Measurements from ENCODE around the gene NOTCH1. TPM values are rescaled to one million over a fixed set of nuclear protein-coding genes. Genes with fewer than 3 reads are reported as not detected.

The NOTCH1 gene
- total RNA-seq, 1 donor from 2014 or later = 26.6 TPM

DNA sequence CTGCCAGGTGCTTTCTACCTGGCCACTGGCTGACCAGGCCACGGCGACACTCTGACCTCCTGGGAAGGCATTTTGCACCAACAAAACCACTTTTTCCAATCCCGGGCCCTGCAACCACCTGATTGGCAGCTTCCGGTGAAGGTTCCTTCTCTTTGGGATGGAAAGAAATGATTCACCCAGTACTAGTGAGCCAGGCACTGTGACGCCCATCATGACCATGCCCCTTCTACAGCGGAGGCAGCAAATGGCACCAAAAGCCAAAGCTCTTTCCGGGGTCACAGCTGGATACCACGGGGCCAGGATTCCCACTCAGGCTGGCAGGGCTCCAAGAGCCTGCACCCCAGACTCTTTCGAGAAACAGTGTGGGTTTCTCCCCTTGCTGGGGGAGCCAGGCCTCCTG, 4.7 kb downstream of the NOTCH1 start:
- Mint-ChIP-seq H3K9me3 (no peaks in the 10 kb centered on the region), H3K27ac (no peak overlapping the region), H3K4me3 (no peak overlapping the region), H3K4me1 (peaks cover 66% of the 10 kb centered on the region), H3K27me3 (no peaks in the 10 kb centered on the region), H3K36me3 (ENCODE audit: low read depth) (peaks cover 9% of the 10 kb centered on the region)
- ChIA-PET POLR2A (interaction anchor here (0.6 to 2.8 kb wide), 2 partner anchors 10 to 579 kb away, joined by 5 to 25 read pairs; no protein-coding TSS in a partner anchor), CTCF (no interaction called here)
- DNase-seq = no peak
- no peak for ATAC-seq (ENCODE audit: low read depth)
- intact Hi-C loops (cut with micrococcal nuclease) = no loop called here
- TF ChIP-seq, protein P1, sequence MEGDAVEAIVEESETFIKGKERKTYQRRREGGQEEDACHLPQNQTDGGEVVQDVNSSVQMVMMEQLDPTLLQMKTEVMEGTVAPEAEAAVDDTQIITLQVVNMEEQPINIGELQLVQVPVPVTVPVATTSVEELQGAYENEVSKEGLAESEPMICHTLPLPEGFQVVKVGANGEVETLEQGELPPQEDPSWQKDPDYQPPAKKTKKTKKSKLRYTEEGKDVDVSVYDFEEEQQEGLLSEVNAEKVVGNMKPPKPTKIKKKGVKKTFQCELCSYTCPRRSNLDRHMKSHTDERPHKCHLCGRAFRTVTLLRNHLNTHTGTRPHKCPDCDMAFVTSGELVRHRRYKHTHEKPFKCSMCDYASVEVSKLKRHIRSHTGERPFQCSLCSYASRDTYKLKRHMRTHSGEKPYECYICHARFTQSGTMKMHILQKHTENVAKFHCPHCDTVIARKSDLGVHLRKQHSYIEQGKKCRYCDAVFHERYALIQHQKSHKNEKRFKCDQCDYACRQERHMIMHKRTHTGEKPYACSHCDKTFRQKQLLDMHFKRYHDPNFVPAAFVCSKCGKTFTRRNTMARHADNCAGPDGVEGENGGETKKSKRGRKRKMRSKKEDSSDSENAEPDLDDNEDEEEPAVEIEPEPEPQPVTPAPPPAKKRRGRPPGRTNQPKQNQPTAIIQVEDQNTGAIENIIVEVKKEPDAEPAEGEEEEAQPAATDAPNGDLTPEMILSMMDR (IDR thresholded peaks at IDR 0.05) = no peak

DNA sequence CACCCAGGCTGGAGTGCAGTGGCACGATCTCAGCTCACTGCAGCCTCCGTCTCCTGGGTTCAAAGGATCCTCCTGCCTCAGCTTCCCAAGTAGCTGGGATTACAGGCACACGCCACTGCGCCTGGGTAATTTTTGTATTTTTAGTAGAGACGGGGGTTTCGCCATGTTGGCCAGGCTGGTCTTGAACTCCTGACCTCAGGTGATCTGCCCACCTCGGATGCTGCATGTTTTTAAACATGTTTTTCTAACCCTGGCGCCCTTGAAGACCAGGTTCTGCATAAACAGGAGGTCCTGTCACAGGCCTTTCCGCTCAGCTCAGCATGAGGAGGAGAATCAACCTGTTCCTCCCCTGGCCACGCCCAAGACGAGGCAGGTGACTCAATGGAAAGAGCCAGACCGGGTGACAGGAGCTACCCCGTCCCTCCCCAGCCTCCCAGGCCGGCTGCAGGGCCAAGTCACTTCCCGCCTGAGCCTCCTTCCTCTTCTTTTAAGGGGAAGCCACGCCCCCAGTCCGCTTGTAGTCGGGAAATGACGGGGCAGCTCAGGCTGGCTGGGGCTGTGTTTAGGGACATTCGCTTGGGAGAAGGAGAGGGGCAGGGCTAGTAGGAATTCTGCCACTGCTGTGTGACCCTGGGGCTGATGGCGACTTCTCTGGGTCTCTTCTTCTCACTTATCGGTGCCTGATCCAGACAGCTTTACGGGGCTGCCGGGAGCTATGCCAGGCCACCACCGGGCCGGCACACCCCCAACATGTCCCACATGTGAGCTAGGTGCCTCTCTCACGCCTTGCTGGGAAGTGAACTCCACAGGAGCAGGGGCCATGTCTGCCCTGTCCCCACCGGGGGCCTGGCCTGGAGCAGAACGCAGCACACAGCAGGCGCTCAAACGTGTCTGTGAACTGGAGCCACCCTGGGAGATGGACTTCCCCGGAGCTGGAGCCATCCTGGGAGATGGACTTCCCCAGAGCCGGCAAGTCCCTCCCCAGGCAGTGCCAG, 6.1 kb downstream of the NOTCH1 start:
- ChIA-PET POLR2A (interaction anchor here (0.6 to 2.8 kb wide), 8 partner anchors 9 to 258 kb away, joined by 3 to 25 read pairs (median 6); partner anchors contain the start of gene AGPAT2), CTCF (interaction anchor here (1.2 kb wide), 1 partner anchor 52 kb away, joined by 4 read pairs; no protein-coding TSS in a partner anchor)
- TF ChIP-seq, protein P1 (IDR thresholded peaks at IDR 0.05) = no peak
- Mint-ChIP-seq H3K27me3 (no peaks in the 10 kb centered on the region), H3K36me3 (ENCODE audit: low read depth) (peaks cover 9% of the 10 kb centered on the region), H3K27ac (peak overlapping the region; percentile 91), H3K9me3 (no peaks in the 10 kb centered on the region), H3K4me1 (peaks cover 71% of the 10 kb centered on the region), H3K4me3 (peak overlapping the region; percentile 76)
- intact Hi-C loops (cut with micrococcal nuclease) = loop anchor here (2.0 kb wide), 2 partner anchors 13 to 177 kb away; partner anchors contain the start of gene DNLZ
- DNase-seq (peak; percentile 66), ATAC-seq (ENCODE audit: low read depth) (peak; percentile 72)

DNA sequence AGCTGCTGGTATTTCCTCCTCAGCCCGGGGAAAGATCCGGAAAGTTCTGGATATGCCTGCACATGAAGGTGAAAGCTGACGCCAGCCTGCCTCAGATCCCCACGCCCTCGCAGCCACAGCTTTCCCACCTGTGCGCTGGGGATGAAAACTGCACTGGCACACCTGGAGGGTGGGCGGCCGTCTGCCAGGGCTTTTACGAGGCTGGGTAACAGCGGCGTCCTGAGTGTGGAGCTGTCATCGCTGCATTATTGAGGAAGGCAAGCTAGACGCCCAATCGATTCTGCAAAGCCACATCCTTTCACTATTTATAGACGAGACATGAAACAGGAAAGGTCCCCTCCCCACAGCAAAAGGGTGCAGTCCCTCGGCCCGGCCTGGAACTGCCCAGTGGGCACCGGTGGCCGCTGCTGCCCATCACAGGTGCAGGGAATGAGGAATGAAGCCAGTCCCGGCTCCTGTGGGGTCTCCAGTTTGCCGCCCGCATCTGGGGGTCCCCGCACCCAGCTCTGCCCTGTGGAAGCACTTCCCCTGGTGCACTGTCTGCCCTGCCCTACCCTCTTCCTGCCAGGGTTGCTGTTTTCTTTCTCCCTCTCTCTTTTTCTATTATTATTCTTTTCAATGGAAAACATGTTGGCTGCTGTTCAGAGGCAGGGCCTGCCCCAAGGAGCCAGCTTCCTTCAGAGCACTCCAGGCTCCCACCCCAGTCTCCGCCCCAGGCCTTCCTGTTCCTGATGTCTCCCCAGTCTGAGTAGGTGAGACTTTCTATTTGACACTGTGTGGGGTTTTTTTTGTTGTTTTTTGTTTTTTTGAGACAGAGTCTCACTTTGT, 7.0 kb downstream of the NOTCH1 start:
- H3K4me3 Mint-ChIP-seq = peak overlapping the region; percentile 76
- ATAC-seq (ENCODE audit: low read depth) (peak; percentile 18), DNase-seq (no peak)
- POLR2A ChIA-PET = interaction anchor here (0.6 to 2.8 kb wide), 9 partner anchors 8 to 189 kb away, joined by 3 to 25 read pairs (median 3); no protein-coding TSS in a partner anchor
- H3K27ac Mint-ChIP-seq = peak overlapping the region; percentile 91
- no peaks in the 10 kb centered on the region for H3K9me3 Mint-ChIP-seq
- intact Hi-C loops (cut with micrococcal nuclease) = loop anchor here (1.0 to 2.0 kb wide), 3 partner anchors 7 to 176 kb away; partner anchors contain the start of genes DNLZ and NOTCH1
- no peaks in the 10 kb centered on the region for H3K27me3 Mint-ChIP-seq
- H3K36me3 Mint-ChIP-seq (ENCODE audit: low read depth) = peaks cover 9% of the 10 kb centered on the region
- CTCF ChIA-PET = interaction anchor here (0.9 to 1.2 kb wide), 3 partner anchors 49 to 54 kb away, joined by 3 to 4 read pairs (median 4); no protein-coding TSS in a partner anchor
- peaks cover 70% of the 10 kb centered on the region for H3K4me1 Mint-ChIP-seq
- TF ChIP-seq, protein P1 (IDR thresholded peaks at IDR 0.05) = no peak

DNA sequence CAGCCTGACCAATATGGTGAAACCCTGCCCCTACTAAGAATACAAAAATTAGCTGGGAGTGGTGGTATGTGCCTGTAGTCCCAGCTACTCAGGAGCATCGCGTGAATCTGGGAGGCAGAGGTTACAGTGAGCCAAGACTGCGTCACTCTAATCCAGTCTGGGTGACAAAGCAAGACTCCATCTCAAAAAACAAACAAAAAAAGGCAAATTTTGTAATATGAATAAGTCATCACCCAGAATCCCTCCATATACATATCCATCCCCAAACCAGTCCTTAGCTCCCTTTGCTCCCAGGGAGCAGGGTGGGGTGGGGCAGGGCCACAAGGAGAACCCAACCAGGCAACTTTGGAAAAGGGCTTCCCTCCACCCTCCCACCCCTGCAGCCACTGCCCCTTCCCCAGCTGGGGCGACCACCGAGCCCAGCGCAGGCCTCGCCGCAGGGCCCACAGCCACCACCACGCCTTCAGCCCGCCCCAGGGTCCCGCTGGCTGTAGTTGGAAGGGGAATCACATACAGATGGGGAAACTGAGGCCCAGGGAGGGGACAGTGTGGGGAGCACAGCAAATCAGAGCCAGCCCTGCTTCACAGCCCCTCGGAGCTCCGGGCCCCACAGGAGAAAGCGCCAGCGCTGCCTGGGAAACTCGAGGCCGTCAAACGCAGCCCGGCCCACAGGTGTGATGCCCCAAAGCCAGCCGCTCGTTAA, 7.8 kb downstream of the NOTCH1 start:
- ChIA-PET CTCF (interaction anchor here (0.9 to 1.0 kb wide), 2 partner anchors 50 to 53 kb away, joined by 3 to 4 read pairs; no protein-coding TSS in a partner anchor), POLR2A (interaction anchor here (0.6 to 1.3 kb wide), 4 partner anchors 8 to 54 kb away, joined by 3 read pairs; no protein-coding TSS in a partner anchor)
- peaks cover 8% of the 10 kb centered on the region for H3K36me3 Mint-ChIP-seq (ENCODE audit: low read depth)
- H3K27ac Mint-ChIP-seq = no peak overlapping the region
- H3K4me1 Mint-ChIP-seq = peaks cover 71% of the 10 kb centered on the region
- peak overlapping the region; percentile 64 for H3K4me3 Mint-ChIP-seq
- DNase-seq (no peak), ATAC-seq (ENCODE audit: low read depth) (no peak)
- intact Hi-C loops (cut with micrococcal nuclease) = loop anchor here (1.0 to 2.0 kb wide), 3 partner anchors 8 to 175 kb away; partner anchors contain the start of genes DNLZ and NOTCH1
- TF ChIP-seq, protein P1 (IDR thresholded peaks at IDR 0.05) = no peak
- no peaks in the 10 kb centered on the region for H3K27me3 Mint-ChIP-seq
- H3K9me3 Mint-ChIP-seq = no peaks in the 10 kb centered on the region

All from activated B cell treated with CpG ODN at 0.5 μM for 24 hours (primary cell).